Stimulated activated CD4-positive, alpha-beta T cell treated with anti-CD3 and anti-CD28 coated beads, Interleukin-12 subunit alpha, Interleukin-12 subunit beta, amount 100 ng/mL, for 4 hours (primary cell): Measurements from ENCODE around the gene EVA1B.

ENCODE experiments used
- DNase-seq: peaks from one replicate; pipeline ENCODE4 v3.0.0-alpha.2; 2020

Gene EVA1B, protein sequence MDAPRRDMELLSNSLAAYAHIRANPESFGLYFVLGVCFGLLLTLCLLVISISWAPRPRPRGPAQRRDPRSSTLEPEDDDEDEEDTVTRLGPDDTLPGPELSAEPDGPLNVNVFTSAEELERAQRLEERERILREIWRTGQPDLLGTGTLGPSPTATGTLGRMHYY

DNA sequence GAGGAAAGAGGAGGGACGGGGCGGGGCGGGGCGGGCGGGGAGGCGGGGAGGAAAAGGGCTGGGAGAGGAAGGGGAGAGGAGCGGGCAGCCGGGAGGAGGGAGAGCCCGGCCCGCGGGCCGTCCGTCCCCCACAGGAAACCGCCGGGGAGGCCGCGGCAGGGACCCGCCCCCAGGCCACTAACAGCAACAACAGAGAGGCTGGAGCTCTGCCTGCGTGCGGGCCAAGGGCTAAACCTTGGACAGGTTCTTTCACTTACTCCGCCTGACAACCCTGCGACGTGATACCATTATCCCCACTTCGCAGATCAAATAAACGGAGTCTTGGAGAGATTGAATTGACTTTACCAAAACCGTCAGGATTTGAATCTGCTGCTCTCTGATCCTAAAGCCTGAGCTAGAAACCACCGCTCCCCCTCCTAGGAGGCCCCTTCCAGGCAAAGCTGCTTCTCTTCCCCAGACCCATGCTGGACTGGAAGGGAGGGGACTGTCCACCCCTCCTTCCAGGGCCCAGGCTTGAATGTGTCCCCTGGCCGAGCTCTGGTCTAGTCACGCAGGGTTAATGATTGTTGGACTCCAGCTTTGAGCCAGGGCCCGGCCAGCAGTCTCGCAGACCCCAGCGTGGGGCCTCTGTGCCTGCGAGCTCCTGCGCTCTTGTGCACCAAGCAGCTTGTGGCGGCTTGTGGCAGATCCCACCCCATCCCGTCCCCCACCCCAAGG lies at the start of gene EVA1B:
EVA1B (minus strand) TSS at position 10 of the 717 bp plus-strand sequence. CDS start 608 bp downstream, outside the sequence.
- DNase-seq, result peak; percentile 27

DNA sequence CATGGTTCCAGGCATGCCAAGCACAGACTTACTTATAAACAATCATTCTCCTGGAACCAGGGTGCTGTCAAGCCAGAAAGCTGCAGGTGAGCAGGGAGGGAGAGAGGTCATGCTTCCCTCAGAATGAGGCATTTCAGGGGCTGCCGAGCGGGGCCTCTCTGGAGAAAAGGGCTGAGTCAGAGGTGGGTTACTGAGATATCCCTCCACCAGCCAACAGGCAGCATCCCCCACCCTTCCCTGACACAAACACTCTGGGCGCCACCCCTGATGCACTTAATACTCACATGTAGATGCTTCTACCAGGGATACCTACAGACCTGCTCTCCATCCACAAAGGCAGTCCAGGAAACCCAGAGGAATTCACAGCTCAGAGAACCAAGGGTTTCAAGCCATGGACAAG lies 49.2 kb upstream of the EVA1B start:
- DNase-seq, result no peak

DNA sequence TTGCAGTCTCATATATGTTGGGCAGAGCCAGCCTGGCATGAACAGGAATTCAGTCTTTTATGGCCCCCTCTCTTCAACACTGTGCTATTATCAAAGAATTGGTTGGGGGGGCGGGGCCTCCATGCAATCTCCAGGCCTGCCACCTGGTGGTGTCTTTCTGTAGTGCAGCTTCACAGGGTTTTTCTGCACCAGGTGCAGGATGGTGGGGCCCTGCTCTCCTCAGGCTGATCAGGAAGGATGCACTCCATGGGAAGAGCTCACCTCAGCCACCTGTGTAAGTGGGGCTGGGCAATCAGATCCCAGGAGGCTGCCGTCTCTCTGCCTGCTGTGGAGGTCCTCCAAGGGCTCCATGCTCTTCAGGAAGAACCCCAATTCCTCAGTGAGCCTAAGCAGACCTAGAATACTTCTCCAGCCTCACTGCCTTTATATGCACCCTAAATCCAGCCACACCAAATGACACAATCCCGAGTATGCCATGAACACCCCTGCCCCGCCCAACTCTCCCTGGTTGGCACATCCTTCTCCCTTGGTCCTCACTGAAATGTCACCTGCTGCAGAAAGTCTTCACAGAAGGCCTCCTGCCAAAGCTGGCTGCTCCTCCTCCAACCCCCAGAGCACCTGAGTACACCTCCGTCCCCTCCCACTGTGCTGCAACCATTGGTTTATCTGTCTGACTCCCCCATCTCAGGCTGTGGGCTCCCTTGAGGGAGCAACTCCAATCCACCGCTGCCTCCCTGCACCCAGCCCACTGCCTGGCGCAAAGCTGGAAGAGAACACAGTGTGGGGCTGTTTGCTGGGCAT lies 45.8 kb upstream of the EVA1B start:
- peak; percentile 85 for DNase-seq

DNA sequence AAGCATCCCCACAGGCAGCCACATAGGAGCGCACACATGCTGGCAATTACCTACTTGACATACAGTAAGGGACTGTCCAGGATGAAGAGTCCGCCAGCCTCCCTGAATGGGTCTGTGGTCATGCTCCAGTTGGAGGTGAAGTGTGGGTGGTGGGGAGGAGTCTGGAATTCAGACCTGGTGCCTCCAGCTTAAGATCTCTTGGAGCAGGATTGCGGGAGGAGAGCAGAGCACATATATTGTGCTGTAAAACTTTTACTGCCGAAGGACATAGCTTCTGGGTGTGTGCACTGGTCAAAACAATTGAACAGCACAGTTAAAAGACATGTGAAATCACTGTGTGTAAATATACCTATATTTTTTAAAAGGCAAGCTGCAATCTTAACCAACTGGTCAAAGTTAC lies 44.4 kb upstream of the EVA1B start:
- no peak for DNase-seq

DNA sequence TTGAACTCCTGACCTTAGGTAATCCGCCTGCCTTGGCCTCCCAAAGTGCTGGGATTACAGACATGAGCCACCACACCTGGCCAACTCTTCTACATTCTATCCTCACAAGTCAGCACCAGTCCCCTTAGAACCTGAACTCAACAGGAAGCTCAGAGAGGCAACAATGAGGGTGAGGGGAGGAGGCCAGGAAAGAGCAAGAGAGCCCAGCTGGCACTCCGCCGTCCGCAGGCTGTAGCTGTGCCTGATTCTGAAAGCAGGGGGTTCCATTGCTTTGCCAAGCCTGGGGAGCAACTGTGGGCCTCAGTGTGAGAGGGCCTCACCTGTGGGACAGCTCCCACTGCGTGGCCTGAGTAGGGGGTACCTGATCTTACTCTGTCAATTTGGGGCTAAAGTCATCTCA lies 43.6 kb upstream of the EVA1B start:
- DNase-seq, result no peak

DNA sequence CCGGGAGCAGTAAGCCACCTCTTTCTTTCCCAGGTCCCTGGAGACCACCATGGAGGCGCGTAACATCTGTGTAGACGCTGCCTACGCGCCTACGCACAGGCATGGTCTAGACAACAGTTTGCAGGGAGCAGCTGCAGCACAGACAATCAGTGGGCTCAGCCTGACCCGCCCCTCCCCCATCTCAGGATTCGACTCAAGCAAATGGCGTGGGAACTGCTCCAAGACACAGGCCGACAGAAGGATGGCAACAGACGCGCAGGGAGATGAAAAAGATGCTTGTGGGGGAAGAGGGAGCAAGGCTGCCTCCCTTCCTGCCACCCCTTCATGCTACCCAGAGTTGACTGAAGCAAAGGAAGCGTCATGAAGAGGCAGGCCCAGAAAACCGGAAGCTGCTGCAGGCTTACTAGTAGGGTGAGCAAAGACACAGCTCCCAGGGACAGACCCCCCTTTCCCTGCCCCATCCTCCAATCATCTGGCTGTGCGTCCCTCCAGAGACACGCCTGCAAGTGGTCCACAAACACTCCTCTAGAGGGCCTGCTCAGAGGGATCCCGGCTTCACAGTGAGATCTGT lies 42.7 kb upstream of the EVA1B start:
- peak; percentile 21 for DNase-seq

DNA sequence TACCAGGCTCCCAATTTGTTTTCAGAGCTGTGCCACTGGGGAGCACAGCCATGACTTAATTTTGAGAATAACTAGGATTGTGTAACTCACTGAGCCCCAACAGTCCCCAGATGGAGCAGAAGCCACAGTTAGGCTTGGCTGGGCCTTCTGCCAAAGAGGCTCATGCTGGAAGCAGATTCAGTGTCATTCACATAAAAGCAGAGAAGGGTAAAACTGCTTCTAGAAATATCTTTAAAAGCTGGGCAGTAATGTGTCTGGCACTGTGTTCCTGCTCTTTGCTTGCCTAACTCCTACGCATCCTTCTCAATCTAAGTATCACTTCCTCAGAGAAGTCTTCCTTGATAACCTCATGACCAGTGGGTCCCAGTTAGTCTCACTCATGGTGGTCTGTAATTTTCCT lies 41.9 kb upstream of the EVA1B start:
- no peak for DNase-seq

DNA sequence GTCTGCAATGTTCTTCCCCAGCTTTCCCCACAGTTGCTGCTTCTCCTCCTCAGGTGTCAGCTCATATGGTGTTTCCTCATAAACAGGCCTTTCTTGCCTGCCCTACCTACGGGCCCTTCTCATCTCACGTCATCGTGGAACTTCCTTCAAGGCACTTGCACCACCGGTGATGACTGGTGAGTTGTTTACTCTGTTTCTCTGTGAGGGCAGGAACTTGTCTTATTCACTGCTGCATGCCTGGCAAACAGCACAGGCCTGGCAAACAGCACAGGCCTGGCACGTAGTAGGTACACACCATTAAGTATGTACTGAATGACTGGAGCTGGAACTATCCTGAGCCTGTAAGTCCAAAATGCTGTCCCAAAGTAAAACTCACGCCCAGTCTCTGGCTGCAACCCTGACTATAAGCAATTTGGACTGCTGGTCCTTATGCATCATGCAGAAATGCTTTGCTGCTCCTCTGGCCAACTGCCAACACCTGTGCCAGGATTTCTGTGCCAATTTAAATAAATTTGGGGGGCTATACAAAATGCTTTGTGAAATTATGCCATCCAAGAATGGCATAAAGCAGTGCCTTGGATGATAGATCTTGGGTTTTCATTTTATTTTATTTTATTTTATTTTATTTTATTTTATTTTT lies 36.6 kb upstream of the EVA1B start:
- no peak for DNase-seq

DNA sequence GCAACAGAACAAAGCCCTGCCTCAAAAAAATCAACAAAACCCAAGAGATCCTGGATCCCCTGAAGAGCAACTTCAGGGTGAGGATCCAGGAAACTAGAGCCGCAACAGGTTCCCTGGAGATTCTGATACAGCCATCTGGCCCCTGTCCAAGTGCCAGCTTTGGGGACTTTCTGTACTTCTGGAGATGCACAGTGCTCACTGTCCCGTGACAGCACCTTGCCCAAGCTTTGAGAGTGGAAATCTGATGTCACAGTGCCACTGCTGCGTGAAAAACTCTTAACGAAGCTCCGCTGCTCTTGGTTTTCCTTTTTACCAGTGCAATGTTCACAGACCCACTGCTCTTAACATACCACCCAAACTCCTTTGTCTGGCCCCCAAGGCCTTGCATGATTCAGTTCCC lies 35.9 kb upstream of the EVA1B start:
- DNase-seq, result no peak

DNA sequence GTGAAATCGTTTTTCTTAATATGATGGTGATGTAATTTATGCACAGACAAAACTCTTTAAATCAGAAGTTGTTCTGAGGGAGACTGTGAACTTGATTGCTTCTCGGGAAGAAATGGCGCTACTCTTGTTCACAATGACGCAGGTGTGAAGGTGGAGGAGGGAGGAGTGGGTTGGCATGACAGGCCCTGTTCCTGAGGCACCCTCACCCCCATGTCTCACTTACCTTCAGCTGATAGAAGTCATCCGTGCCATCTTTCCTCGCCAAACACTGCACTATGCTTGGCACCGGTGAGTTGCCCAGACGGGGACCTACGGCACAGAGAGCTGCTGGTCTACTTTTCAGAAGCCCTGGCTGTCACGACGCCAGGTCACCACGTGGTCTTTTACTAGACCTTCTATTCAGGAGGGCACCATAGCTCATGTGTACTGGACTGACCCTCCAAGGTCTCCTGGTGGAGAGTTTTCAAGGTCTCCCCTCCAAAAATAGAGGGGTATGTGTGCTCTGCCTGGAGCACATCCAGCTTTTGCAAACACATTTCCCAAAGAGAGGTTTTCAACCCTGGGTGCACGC lies 35.2 kb upstream of the EVA1B start:
- DNase-seq, result no peak

DNA sequence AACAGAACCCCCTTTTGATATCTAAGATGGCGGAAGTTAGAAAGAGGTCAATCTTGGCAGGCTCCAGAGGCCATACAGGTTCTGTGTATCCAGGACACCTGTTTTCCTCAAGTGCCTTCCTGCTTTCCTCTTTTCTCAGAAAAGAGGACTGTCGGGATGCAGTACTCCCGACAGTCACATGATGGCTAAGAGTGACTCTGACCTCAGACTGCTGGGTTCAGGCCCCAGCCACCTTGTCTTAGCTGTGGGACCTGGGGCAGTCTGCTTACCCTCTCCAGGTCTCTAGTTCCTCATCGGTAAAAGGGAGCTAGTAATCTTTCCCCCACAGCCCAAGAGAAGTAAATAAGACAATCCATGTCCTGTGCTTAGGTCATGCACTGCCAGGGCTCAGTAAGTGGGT lies 32.4 kb upstream of the EVA1B start:
- DNase-seq, result no peak

DNA sequence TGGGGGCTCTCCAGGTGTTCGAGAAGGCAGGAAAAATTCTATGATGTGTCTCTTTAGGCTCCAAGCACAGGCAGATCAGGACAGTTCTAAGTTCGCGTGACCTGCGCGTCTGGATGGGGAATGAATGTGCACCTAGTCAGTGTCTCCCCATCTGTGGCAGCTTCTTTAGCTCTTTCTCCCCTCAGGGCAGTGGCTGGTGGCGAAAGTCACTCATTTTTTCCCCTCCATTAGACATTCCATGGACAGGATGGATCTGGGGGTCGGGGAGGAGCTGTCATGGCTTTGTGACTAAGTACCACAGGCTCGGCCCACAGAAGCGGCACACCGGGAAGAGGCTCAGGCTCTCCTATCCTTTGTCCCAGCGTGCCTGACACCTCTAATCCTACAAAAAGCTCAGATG lies 31.0 kb upstream of the EVA1B start:
- DNase-seq, result no peak

DNA sequence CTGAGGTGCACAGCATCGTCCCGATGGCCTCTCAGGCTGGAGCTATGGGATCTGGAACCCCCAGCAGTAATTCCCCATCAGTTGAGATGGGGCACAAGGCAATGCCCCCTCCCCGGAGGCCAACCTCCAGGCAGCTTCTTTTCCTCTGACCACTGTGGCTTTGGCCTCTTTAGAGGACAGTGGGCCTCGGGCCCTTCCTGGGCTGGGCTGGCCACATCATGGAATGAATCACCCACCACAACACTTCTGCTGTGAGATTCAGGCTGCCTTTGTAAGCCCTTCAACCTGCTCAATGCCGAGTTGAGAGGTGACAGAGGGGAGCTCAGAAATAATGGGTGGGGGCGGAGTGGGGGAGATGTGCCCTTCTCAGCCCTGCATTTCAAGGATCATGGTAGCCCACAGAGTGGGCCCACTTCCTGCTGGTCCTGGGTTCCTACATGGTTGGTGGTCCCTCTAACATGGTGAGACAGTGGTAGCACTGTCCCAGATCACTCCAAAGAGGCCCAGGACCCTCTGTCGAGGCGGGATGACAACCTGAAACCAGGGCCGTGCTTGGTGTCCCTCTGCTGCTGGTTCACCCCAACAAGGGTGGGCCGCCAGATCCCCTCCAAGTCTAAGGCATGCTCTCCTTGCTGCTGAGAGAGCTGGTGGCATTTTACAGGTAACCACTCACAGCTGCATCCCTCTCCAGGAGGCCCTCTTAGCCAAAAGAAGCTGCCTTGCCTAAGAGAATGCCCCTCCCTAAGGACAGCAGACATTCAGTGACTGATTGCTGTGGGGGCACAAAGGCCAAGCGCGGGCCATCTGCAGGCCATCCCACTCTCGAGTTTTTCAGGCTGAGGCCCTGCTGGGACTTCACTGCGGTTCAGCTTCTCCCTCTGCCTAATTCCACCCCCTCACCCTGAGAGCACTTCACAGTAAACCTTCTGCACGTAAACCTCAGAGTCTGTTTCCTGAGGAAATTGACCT lies 29.7 kb upstream of the EVA1B start:
- DNase-seq, result no peak

DNA sequence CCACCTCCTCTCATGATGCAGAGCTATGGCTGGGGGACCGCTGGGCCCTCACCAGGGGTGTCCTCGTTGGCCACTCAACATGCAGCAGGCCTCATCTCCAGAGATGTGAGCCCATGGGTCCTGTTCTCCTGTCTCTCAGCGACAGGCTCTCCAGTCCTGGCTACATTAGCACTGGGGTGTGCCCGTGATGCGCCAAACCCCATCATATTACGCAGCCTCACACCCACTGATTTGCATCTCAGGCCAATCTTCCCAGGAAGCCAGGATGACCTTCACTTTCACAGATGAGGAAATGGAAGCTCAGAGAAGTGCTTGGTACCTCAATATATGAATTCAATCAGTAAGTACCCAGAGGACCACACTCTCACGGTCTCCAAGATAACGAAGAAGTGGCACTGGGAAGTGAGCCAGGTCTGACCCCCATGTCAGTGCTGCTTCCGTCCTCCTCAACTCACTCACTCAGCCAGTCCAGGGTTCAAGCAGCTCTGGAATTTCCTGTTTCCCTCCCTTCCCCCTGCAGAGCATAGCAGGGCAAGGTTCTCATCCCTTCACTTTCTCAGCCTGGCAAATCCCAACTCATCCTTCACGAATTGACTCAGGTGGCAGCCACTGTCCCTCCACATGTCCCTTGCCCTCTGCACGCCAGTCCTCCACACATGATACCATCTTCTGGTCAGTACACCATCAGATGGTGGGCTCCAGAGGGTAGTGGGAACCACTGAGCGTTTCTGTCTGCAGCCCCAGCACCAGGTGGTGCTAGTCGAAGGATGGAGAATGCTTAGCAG lies 28.9 kb upstream of the EVA1B start:
- DNase-seq, result no peak

DNA sequence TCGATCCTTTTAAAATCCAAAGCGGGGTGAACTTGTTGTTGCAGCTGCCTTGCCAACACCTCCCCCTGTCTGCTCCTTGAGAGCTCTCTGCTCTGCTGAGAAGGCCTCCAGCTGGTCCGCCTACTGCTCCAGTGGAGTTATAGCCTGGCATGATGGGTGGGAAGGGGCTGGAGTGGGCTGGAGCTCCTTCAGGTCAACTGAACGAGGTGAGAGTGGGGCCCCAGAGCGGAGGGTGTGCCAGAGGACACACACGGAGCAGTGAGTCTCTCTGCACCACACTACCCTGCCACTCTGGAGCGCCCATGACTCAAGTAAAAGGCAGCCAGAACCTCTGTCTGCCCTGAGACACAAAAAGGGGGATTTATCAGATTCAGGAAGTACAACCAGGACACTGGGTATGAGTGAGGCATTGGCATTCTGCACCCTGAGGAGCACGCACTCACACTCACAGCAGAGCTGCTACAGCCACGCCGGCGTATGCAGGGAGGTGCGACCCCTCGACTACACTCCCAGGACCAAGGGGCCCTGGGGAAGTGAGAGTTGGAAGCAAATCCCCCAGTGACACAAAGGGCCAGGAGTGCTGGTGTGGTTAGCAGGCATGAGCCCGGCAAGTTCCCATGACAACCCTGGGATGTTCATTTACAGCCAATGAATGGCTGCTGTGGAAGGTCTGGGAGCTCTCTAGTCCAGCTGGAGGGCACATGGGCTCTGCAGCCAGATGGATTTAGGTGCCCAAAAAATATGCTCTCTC lies 28.0 kb upstream of the EVA1B start:
- no peak for DNase-seq

DNA sequence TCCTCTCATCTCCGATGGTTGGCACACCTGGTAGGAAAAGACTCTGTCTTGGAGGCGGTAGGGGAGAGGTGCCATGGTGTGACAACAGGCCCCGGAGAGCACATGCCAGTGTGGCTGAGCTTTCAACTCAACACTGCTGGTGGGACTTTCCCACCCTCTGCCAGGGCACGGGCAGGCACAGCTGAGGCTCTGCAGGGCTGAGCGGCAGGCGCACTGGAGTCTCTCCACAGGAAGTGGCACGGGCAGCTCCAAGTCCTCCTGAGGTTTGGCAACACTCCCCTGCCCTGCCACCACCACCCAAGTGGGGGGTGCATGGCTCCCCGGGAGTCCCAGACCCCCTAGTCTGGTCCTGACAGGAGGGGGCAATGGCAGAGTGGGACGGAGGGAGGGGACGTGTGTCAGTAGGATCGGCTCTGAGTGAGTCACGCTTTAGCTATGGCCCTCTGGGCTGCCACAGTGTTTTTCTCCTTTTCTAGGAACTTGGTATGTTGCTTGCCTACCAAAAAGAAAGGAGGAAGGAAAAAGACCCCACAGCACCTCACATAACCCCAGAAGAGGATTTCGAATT lies 27.3 kb upstream of the EVA1B start:
- peak; percentile 45 for DNase-seq

DNA sequence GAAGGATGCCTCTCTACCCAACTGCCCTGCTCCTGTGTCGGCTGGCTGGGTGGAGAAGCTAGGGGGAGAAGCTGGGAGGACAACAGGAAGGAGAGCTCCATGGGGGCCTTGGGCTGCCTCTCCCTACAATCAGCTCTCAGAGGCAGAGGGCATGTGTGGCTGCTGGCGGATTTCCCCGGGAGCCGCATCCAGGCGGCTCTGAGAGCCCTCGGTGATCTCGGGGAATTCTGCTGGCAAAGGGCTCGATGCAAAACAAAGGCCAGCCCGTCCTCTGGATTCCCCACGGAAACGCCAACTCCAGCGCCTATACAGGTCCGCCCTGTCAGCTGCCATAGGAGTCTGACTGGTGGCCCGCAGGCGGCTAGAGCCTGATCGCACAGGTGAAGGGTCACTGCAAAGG lies 26.4 kb upstream of the EVA1B start:
- no peak for DNase-seq

DNA sequence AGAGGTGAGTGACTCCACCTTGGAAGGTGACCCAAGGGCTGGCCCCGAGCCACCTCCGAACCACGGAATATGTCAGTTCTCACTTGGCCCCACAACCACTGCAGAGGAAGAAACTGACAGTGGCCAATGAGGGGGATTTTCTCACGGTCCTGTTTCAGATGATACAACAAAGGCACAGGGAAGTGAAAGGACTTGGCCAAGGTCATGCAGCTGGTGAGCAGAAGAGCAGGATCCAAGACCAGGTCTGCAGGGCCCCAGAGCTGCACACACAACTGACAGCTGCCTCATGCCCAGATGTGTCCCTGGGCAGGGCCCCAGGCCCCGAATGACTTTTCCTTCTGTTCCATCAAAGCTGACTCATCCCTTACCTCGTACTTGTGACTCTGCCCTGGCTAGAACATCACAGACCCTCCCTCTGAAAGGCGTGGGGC lies 25.8 kb upstream of the EVA1B start:
- no peak for DNase-seq

DNA sequence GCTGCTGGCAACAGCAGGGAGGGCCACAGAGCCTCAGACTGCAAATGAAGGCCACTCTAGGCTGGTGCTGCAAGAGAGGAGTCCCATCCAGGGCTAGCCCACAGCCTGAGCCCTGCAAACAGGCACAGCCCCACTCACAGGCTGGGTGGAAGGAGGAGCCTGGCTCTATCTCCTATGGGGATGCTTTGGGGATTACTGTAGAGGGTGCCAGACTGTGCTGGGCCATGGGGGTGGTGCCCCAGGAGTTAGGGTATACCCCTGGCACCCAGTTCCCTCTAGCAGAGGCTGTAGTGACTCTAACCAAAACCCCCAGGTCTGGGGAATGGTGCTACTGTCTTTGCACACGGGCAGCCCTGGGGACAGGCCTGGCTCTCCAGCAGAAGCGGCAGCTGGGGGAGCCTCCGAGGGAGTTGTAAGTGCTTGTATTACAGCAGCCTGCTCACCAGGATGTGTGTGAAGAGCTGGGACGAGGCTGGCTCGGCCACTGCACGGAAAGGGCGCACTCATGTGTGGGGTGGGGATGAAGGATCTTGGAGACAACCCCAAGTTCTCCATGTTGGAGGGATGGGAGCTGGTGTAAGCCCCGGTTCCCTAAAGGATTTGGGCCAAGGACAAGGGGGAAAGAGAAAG lies 23.4 kb upstream of the EVA1B start:
- DNase-seq, result no peak
